Vein endothelial cell (primary cell): ENCODE measurements around the gene LTA. TPM values are rescaled to one million over a fixed set of nuclear protein-coding genes. Genes with fewer than 3 reads are reported as not detected.

Experiments
- small RNA-seq: library from RNA; depleted of rRNA; stranded (forward); fragments of <200 nt; gene quantifications from one replicate; pipeline ENCODE3, GENCODE V24; 2012
- total RNA-seq: library from RNA; depleted of rRNA; stranded (reverse); fragments of >200 nt; gene quantifications from 2 replicates; pipeline ENCODE4 v1.2.3, GENCODE V29; 2012

Gene LTA, protein sequence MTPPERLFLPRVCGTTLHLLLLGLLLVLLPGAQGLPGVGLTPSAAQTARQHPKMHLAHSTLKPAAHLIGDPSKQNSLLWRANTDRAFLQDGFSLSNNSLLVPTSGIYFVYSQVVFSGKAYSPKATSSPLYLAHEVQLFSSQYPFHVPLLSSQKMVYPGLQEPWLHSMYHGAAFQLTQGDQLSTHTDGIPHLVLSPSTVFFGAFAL
- total RNA-seq: not detected in 2 replicates

GRCh38 chr6:31572041-31572911 is at the start of gene LTA:
Gene LTA (plus strand): TSS chr6:31572289. CDS start chr6:31572743, 454 bp downstream.

GRCh38 chr6:31528821-31529328 is 43.2 kb upstream of the LTA start, which contains the start of gene MCCD1:
Gene MCCD1 (plus strand): TSS chr6:31528962. CDS start chr6:31529015, 53 bp downstream.

DNA sequence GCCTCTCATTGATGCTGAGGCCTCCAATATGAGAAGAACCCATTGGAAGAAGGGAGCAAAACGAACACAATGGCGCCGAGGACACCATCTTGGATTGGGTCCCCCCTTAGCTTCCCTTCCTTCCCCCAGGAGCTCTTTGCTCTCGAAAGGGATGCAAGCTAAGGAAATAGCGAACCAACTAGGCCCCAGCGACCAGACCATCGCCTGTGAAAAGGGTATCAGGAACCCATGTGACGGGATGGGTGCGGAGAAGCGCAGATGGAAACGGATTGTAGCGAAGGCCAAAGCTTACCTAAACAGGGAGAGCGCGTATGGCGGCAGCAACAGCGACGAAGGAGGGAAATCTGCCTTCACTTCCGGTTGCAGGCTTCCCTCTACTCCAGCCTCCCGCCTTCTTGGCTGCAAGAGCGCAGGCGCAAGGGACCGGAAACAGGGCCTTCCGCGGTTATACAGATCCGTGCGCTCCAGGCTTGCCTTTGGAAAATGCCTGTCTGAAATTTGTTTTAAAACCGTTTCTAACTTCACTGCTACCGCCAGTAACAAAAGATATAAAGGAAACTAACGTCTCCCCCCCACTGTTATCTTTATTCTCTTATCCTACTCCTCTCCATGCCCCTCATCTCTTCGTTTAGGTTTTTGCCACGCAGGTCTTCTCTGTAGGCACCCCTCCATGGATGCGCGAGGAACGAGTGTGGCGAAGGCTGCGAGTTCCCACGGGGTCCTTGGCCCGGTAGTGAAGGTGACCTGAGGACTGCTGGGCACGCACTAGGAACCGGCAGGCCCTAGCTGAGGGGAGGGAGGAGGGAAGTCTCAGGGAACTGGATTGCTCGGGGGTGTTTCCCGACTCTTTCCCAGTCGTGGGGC is 30.2 kb upstream of the LTA start, which contains the start of gene DDX39B:
Gene DDX39B, minus strand, starts transcription at position 346 of the 864 bp plus-strand sequence. CDS start 1,471 bp downstream, outside the sequence.

GRCh38 chr6:31546339-31546957 is 25.6 kb upstream of the LTA start, which contains the start of gene ATP6V1G2:
Gene ATP6V1G2 (minus strand): TSS chr6:31546608. CDS start chr6:31546559, 49 bp downstream.

GRCh38 chr6:31546958-31547726 is 24.9 kb upstream of the LTA start, which contains the start of gene NFKBIL1:
Gene NFKBIL1 (plus strand): TSS chr6:31547608. CDS start chr6:31547695, 87 bp downstream.

DNA sequence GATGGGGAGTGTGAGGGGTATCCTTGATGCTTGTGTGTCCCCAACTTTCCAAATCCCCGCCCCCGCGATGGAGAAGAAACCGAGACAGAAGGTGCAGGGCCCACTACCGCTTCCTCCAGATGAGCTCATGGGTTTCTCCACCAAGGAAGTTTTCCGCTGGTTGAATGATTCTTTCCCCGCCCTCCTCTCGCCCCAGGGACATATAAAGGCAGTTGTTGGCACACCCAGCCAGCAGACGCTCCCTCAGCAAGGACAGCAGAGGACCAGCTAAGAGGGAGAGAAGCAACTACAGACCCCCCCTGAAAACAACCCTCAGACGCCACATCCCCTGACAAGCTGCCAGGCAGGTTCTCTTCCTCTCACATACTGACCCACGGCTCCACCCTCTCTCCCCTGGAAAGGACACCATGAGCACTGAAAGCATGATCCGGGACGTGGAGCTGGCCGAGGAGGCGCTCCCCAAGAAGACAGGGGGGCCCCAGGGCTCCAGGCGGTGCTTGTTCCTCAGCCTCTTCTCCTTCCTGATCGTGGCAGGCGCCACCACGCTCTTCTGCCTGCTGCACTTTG is 3.3 kb downstream of the LTA start, which contains the start of gene TNF:
Gene TNF, plus strand, starts transcription at position 231 of the 567 bp plus-strand sequence. Its CDS starts 177 bp downstream, at position 408.

GRCh38 chr6:31582230-31582643 is 10.1 kb downstream of the LTA start, which contains the start of gene LTB:
Gene LTB (minus strand): TSS chr6:31582424. CDS start chr6:31582417, 7 bp downstream.

DNA sequence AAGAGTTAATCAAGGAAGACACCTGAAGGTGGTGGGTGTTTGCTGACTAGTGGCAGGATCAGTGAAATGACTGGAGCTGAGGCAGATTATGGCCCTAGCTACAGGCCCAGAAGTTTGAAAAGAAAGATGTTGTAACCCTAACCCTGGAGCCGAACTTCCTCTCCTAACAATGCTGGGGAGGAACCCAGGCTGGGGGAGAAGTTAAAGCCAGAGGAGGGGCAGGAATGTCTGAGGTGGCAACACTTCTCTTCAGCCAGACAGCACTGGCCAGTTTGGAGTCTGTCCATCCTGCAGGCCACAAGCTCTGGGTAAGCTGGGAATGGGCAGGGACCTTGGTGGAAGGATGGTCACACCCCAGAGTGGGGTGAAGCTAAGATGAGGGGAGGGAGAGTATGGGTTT is 13.9 kb downstream of the LTA start, which contains the start of gene LST1:
Gene LST1, plus strand, starts transcription at position 270 of the 400 bp plus-strand sequence. CDS start 1,023 bp downstream, outside the sequence.

DNA sequence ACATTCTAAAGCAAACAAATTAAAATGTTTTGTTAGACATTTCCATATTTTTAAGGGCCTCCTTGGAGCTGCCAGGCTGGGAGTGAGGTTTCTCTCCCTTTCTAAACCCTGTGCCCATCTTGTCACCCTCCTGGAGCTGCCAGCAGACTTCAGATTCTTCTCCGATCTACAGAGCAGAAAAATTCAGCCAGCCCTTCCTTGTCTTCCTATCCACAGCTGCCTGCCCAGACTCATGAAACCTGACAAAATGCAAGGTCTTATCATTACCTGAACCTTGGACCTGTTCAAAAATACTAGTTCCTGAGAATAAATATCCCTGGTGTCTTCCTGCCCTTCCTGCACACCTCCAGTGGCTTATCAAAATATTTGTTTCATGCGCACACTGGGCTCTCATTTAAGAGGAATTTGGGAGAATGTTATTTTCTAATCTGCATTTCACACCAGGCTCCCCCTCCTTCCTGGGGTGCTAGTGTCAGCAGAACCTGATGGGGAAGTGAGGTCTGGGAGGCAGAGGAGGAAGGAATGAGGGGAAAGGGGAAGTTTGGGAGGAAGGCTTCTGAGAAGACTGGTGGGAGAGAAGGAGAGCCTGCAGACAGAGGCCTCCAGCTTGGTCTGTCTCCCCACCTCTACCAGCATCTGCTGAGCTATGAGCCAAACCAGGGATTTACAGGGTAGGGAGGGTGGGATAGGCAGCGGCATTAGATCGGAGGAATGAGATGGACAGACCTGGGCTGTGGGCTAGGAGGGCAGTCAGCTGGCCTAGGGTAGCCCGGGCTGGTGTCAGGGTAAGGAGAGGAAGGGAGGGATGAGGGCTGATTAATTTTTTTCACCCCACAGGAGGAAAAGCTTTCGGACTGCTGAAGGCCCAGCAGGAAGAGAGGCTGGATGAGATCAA is 42.8 kb downstream of the LTA start, which contains the start of gene AIF1:
Gene AIF1, plus strand, starts transcription at position 551 of the 895 bp plus-strand sequence. Its CDS starts 96 bp downstream, at position 647.

DNA sequence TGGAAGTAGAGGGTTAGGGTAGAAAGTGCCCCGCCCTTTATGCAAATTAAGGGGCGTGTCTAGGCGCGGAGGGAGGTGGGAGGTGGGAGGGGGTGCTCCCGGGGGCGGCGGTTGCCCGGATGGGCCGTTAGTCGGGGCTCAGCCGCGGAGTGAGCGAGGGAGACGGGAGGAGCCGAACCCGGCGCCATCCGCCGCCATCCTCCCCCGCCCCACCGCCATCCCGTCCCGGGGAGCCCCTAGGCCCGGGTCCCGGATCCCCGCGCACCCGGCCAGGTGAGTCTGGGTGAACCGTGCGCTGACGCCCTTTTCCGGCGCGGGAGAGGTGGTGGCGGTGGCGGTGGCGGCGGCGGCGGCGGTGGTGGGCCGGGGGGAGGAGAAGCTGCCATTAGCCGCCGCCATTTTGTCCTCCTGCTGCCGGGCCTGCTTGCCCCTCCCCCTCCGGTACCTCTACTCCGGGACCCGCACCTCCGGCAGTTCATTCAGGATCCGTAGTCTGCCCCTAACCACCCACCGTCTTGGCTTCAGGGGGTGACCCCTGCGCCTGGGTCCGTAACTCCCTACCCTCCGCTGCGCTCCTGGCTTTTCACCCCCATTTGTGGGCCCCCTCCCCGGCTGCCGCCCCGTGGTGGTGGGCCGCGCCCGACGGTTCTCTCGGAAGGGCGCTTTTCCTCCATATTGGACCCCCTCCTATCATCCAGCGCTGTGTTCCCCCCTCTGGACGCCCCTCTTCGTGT is 48.7 kb downstream of the LTA start, which contains the start of gene PRRC2A:
Gene PRRC2A, plus strand, starts transcription at position 130 of the 734 bp plus-strand sequence. CDS start 2,075 bp downstream, outside the sequence.

Small RNA genes within 50 kb of the gene (small RNA-seq; reads per million reads assigned to genes)
- gene SNORA38: 92.3 reads per million, percentile 99 among the genes with 10 or more reads in this experiment
- gene SNORD117: 291 reads per million, percentile 99 among the genes with 10 or more reads in this experiment
- not detected for gene SNORD84
- gene UQCRHP1: not detected

Other genes starting within 250 kb of the LTA start
- gene HLA-B, start 215.1 kb upstream of the LTA start, total RNA-seq: 74.5 and 143 TPM in 2 replicates
- 29.7 and 47.9 TPM in 2 replicates for gene MICA, start 168.7 kb upstream of the LTA start, total RNA-seq
- 17.6 and 24.3 TPM in 2 replicates for gene MICB, start 74.1 kb upstream of the LTA start, total RNA-seq
- gene MCCD1, start 43.3 kb upstream of the LTA start, total RNA-seq: not detected in 2 replicates
- gene DDX39B, start 30.3 kb upstream of the LTA start, total RNA-seq: 458 and 488 TPM in 2 replicates
- 0.33 and 1.2 TPM in 2 replicates for gene ATP6V1G2, start 25.7 kb upstream of the LTA start, total RNA-seq
- 24.1 and 36.9 TPM in 2 replicates for gene NFKBIL1, start 24.7 kb upstream of the LTA start, total RNA-seq
- gene TNF, start 3.3 kb downstream of the LTA start, total RNA-seq: not detected in 2 replicates
- gene LTB, start 10.1 kb downstream of the LTA start, total RNA-seq: 3.9 and 4.7 TPM in 2 replicates
- 0.48 TPM in 1 of 2 replicates, not detected in the other for gene LST1, start 14.0 kb downstream of the LTA start, total RNA-seq
- gene NCR3, start 20.7 kb downstream of the LTA start, total RNA-seq: not detected in 2 replicates
- not detected in 2 replicates for gene AIF1, start 42.9 kb downstream of the LTA start, total RNA-seq
- gene PRRC2A, start 48.4 kb downstream of the LTA start, total RNA-seq: 91.2 and 102 TPM in 2 replicates
- 239 and 265 TPM in 2 replicates for gene BAG6, start 80.4 kb downstream of the LTA start, total RNA-seq
- 0.29 and 0.65 TPM in 2 replicates for gene APOM, start 83.6 kb downstream of the LTA start, total RNA-seq
- 20.6 and 21.4 TPM in 2 replicates for gene C6orf47, start 88.5 kb downstream of the LTA start, total RNA-seq
- gene GPANK1, start 92.7 kb downstream of the LTA start, total RNA-seq: 15.1 and 17.3 TPM in 2 replicates
- gene CSNK2B, start 93.8 kb downstream of the LTA start, total RNA-seq: 205 and 210 TPM in 2 replicates
- gene LY6G5B, start 97.7 kb downstream of the LTA start, total RNA-seq: 4.2 and 6.1 TPM in 2 replicates
- gene LY6G5C, start 108.8 kb downstream of the LTA start, total RNA-seq: 1.3 and 2.4 TPM in 2 replicates
- gene ABHD16A, start 131.0 kb downstream of the LTA start, total RNA-seq: 37.9 and 40.5 TPM in 2 replicates
- not detected in 2 replicates for gene LY6G6F, start 134.6 kb downstream of the LTA start, total RNA-seq
- gene LY6G6D, start 143.1 kb downstream of the LTA start, total RNA-seq: not detected in 2 replicates
- gene LY6G6C, start 149.5 kb downstream of the LTA start, total RNA-seq: not detected in 2 replicates
- not detected in 2 replicates for gene MPIG6B, start 151.1 kb downstream of the LTA start, total RNA-seq
- gene DDAH2, start 157.0 kb downstream of the LTA start, total RNA-seq: 87.2 and 113 TPM in 2 replicates
- gene CLIC1, start 164.2 kb downstream of the LTA start, total RNA-seq: 800 and 906 TPM in 2 replicates
- gene MSH5, start 167.7 kb downstream of the LTA start, total RNA-seq: 12.7 and 18.8 TPM in 2 replicates
- 2.1 TPM in 1 of 2 replicates, not detected in the other for gene SAPCD1, start 190.4 kb downstream of the LTA start, total RNA-seq
- 0.10 and 0.65 TPM in 2 replicates for gene VWA7, start 205.0 kb downstream of the LTA start, total RNA-seq
- gene VARS1, start 223.5 kb downstream of the LTA start, total RNA-seq: 78.5 and 88.8 TPM in 2 replicates
- 42.8 and 45.1 TPM in 2 replicates for gene LSM2, start 234.7 kb downstream of the LTA start, total RNA-seq
- 0.98 and 1.1 TPM in 2 replicates for gene HSPA1L, start 243.0 kb downstream of the LTA start, total RNA-seq
- 53.3 and 53.9 TPM in 2 replicates for gene HSPA1A, start 243.3 kb downstream of the LTA start, total RNA-seq